GM19193 (cell line): ENCODE data around the gene ADGRV1.

Source experiments
- POLR2A ChIP-seq: IDR thresholded peaks from 4 replicates; pipeline ENCODE4 v1.6.1; 2011; ENCODE audit not compliant: insufficient read depth, insufficient read length; ENCODE audit errors: extremely low read depth

ADGRV1 gene

GRCh38 chr5:91121347-91121993 lies 562.9 kb downstream of the ADGRV1 start:
- no peak for TF ChIP-seq POLR2A

DNA sequence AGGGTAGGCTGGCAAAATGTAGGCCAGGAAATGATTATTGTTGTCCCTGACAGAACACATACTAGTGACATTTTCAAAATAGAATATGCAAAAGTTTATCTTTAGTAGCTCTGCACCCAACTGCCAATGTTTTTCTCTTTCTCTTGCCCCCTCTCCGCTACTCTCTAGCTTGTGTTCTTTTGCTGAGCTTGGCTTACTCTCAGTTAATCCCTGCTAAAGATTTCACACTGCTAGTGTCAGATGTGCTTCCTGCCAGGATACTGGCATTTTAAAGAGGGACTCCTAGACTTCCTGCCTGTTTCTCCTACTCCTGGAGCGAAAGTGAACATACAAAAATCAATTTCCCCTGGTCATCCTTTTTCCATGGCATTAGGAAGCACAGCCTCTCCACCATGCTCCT lies 564.1 kb downstream of the ADGRV1 start:
- no peak for TF ChIP-seq POLR2A

GRCh38 chr5:91123291-91123690 lies 564.7 kb downstream of the ADGRV1 start:
- TF ChIP-seq POLR2A = no peak

DNA sequence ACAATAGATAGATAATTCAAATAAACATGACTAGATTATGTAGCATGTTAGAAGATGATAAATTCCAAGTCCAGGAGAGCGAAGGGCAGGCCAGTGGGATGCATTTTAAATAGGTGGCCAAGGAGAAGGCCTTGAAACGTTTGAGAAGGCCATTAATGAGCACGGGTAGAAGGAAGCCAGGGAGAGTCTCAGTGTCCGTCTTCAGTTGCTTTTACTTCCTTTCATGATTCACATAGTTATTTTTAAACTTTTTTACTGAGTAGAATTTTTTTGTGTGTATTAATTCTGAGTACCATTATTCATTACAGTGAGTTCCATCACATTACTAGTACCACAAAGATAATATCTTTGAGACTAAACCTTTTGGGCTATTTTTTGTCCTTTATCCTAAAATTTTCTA lies 565.3 kb downstream of the ADGRV1 start:
- no peak for TF ChIP-seq POLR2A

GRCh38 chr5:91125916-91126315 lies 567.3 kb downstream of the ADGRV1 start:
- no peak for TF ChIP-seq POLR2A

DNA sequence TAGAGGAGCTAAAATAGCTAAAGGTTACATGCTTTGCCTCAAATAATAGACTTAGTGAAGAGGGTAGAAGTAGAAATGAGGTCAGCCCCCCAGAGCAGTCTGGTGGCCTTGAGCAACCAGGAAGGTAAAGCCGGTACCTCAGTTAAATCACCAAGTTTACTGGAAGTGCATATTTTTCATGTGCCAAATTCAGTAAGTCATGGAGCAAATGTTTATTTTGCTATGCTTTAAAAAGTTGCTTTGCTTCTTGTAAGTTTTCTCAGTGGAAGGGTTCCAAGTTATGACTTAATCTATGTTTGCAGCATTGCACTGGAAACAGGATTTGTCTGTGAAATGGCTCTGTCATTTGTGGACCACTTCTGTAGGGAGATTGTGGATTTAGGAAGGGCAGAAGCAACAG lies 567.9 kb downstream of the ADGRV1 start:
- TF ChIP-seq POLR2A = no peak

DNA sequence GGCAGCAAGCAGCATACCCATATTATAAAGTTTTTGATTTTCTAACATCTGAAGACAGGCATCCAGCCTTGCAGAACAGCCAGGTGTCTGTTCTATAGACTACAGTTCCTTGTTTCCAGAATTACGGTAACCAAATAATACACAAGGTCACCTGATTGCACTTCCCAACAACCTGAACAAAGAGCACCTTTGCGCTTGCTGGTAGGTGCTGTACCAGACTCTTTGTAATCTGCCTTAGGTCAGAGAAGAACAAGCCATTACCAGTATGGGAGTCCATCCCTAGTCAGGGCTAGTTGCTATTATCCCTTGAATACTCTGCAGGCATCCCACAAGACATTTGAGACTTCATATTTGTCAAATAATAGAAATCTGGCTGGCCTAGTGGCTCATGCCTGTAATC lies 568.3 kb downstream of the ADGRV1 start:
- no peak for TF ChIP-seq POLR2A

DNA sequence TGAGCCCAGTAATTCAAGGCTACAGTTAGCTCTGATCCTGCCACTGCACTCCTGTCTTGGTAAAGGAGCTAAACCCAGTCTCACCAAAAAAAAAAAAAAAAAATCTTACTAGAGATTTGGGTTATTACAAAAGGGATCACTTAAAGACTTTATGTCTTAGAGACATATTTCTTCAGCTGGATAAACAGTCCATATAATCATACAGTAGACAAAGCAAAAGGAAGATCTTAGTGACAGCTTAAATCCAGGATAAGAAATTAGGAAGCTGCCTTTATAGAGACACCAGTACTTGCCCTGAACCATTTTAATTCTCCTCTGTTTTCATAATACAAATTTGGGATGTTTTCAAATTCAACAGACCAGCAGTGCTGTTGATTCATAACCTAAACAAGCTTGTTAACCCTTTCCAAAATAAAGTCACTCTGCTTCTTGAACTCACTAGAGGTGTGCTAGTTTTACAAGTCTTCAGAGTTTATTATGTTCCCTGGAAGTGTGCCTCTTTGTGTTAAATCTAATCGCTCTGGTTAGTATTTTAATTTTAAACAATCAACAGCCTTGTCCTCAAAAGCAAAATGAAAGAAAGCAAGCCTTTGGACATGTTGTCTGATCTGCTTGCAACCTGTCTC lies 569.0 kb downstream of the ADGRV1 start:
- no peak for TF ChIP-seq POLR2A

GRCh38 chr5:91128604-91129003 lies 570.0 kb downstream of the ADGRV1 start:
- TF ChIP-seq POLR2A = no peak

DNA sequence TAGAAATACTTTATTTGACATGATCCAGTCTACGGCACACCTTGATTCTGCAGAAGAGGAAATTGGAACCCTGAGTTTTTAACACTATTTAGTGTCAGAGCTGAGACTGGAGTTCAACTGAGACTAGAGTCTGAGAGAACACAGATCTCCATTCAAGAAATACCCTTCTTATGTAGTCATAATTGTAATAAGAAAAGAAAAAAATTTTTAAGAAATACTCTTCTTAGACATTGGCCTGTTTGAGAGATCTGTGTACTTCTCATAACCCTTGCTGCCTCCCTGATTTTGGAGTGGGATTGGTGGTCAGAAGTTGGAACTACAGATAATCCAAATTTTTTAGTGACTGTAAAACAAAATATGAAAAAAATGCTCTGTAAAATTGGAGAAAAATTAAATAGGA lies 571.2 kb downstream of the ADGRV1 start:
- no peak for TF ChIP-seq POLR2A

- TF ChIP-seq POLR2A = no peak
Observed at GRCh38 chr5:91130759-91131158, 572.2 kb downstream of the ADGRV1 start.

DNA sequence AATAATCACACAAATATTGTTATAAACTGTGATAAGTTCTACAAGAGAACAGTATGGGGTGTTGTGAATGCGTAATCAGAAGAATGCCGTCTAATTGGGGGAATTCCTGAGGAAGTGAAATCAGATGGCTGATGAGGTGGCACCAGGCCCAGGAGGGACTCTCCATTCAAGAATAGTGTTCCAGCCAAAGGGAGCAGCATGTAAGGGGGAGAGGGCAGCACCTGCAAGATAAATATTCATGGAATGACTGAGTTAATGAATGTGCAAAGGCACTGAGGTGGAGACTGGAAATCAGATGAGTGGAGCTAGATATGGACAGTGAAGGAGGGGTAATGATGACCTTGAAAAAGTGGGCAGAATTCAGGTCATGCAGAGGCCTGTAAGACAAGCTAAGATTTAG lies 574.0 kb downstream of the ADGRV1 start:
- no peak for TF ChIP-seq POLR2A

DNA sequence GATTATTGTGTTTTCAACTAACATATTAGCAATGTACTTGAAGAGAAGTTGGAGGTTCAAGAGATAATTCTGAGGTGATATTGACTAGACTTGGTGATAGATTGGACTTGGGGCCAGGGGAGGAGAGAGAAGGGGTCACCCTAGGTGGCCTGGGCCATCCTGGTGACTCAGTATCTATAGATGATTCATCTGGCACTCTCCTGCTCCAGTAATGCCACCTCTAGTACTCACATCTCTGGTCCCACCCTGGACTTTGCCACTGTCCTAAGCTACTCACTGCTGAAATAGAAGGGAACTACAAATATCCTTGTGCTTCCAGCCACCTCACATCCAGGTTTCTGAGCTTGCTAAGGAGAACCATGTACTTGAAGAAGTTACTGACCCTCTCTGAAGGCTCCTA lies 574.6 kb downstream of the ADGRV1 start:
- TF ChIP-seq POLR2A = no peak

DNA sequence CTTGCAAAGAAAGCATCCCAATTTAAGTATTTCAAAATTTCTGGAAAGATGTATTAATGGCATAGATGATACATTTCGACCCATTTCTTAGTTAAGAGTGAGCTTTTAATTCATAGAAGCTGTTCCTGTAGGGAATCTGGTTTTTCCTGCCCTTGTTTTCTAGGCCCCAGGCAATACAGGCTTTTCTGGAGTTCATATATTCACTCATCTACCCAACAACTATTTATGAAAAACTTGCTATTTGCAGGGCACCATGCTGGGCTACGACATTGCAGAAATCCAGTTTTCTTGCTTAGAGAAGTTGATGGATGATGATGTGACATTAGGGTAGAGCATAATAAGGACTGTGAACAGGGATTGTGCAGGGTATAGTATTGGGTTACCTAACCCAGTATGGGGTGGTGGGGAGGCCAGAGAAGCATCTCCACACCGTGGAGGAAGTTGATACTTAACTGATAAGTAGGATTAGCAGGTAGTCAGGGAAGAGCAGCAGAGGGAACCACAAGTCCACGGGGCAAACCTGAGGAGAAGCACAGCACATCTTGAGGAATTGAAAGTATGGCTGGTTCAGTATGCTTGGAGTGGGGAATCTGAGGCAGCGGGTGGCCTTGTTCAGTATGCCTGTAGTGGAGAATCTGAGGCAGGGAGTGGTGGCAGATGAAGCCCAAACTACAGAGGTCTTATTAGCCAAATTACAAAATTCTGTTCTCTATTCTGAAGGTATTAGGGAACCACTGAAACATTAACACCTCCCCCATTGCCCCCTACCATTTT lies 577.1 kb downstream of the ADGRV1 start:
- TF ChIP-seq POLR2A = no peak

DNA sequence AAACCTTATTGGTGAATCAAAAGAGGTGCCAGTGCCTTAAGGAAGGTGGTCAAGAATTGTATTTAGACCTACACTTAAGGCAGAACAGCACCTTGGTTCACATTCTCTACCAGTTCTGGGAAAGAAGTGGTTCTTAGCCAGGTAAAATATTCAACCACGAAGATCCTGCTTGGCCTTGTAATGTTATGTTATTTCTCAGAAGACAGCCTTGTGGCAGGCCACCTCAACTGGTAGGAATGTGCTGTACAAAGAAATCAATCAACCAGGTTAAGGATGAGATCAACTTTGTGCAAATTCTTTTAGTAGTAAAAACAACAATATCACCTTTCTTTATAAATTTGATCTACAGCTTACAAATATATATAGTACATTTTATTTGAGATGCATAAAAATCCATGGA lies 577.7 kb downstream of the ADGRV1 start:
- no peak for TF ChIP-seq POLR2A

GRCh38 chr5:91137647-91138046 lies 579.0 kb downstream of the ADGRV1 start:
- no peak for TF ChIP-seq POLR2A

DNA sequence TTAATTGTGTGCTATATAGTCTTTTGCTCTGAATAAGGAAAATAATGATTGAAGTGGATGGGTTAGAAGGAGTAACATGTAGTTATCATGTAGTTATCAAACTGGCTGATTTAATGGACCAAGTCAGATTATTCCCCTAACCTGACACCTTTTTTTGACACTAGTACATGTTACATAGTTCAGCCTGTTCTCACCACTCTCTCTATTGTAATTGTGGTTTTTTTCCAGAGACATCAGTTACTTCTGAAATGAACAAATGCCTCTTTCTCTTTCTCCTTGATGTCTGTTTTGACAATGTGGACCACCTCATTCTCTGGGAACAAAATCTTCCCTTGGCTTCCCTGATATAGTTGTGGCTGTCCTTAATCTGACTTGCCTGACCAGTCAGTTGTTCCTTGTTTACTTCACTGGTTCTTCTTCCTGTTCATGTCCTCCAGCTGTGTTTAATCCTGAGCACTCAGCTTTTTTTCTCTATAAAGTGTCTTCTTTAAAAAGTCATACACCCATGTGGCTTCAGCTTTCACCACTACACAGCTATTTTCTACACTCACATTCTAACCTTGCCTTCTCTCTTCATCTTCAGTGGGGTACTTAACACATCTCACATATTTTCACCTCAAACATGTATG lies 581.1 kb downstream of the ADGRV1 start:
- no peak for TF ChIP-seq POLR2A

- no peak for TF ChIP-seq POLR2A
Observed at GRCh38 chr5:91140657-91141056, 582.1 kb downstream of the ADGRV1 start.
